NCI-H1105 treated with DMSO at 0.1 percent for 48 hours (cell line): Measurements from ENCODE around the gene WDR27.
A peak's percentile ranks its signal among the peaks of the same experiment; 100 is the strongest.

Experiments used
- DNase-seq: peaks from one replicate; lab custom pipeline; 2025; lab: John Stamatoyannopoulos, UW

WDR27 gene

GRCh38 chr6:169701954-169702839, at the start of gene WDR27, which contains the start of gene C6orf120:
Gene WDR27, minus strand, starts transcription at chr6:169702029. Its CDS starts 13,024 bp downstream, at chr6:169689005.
Gene C6orf120, plus strand, starts transcription at chr6:169702126. Its CDS starts 334 bp downstream, at chr6:169702460.
- DNase-seq: peak; percentile 98

- DNase-seq: no peak
Observed at GRCh38 chr6:169746556-169746955, 44.7 kb upstream of the WDR27 start.

GRCh38 chr6:169745405-169745804, 43.6 kb upstream of the WDR27 start:
- no peak for DNase-seq

- no peak for DNase-seq
Observed at GRCh38 chr6:169741344-169741743, 39.5 kb upstream of the WDR27 start.

- no peak for DNase-seq
Observed at GRCh38 chr6:169738976-169739529, 37.2 kb upstream of the WDR27 start.

- DNase-seq: peak; percentile 82
Observed at GRCh38 chr6:169738204-169738975, 36.6 kb upstream of the WDR27 start.

- no peak for DNase-seq
Observed at GRCh38 chr6:169729961-169730360, 28.1 kb upstream of the WDR27 start.

- DNase-seq: no peak
Observed at GRCh38 chr6:169726963-169727362, 25.1 kb upstream of the WDR27 start.

GRCh38 chr6:169726049-169726400, 24.2 kb upstream of the WDR27 start:
- no peak for DNase-seq

GRCh38 chr6:169725125-169726048, 23.6 kb upstream of the WDR27 start:
- DNase-seq: peak; percentile 52

GRCh38 chr6:169724494-169725124, 22.8 kb upstream of the WDR27 start, which contains the start of gene PHF10:
Gene PHF10, minus strand, starts transcription at chr6:169724500. Its CDS starts 569 bp downstream, at chr6:169723931.
- peak; percentile 78 for DNase-seq

- DNase-seq: peak; percentile 53
Observed at GRCh38 chr6:169723991-169724493, 22.2 kb upstream of the WDR27 start.

- peak; percentile 74 for DNase-seq
Observed at GRCh38 chr6:169723200-169723909, 21.5 kb upstream of the WDR27 start.

- peak; percentile 51 for DNase-seq
Observed at GRCh38 chr6:169722362-169723199, 20.8 kb upstream of the WDR27 start.

GRCh38 chr6:169720207-169720855, 18.5 kb upstream of the WDR27 start:
- DNase-seq: no peak

- DNase-seq: no peak
Observed at GRCh38 chr6:169719117-169719516, 17.3 kb upstream of the WDR27 start.

- no peak for DNase-seq
Observed at GRCh38 chr6:169714595-169714994, 12.8 kb upstream of the WDR27 start.

GRCh38 chr6:169714178-169714577, 12.3 kb upstream of the WDR27 start:
- no peak for DNase-seq

- DNase-seq: no peak
Observed at GRCh38 chr6:169710009-169710408, 8.2 kb upstream of the WDR27 start.
